Measurements from ENCODE around the gene KDELR1. TPM values are rescaled to one million over a fixed set of nuclear protein-coding genes. Genes with fewer than 3 reads are reported as not detected.

Gene KDELR1
- 100 to 1,000 TPM; 231 to 265 (median 243) TPM for polyA plus RNA-seq (ENCODE audit: insufficient read length in 4 of 4)

DNA sequence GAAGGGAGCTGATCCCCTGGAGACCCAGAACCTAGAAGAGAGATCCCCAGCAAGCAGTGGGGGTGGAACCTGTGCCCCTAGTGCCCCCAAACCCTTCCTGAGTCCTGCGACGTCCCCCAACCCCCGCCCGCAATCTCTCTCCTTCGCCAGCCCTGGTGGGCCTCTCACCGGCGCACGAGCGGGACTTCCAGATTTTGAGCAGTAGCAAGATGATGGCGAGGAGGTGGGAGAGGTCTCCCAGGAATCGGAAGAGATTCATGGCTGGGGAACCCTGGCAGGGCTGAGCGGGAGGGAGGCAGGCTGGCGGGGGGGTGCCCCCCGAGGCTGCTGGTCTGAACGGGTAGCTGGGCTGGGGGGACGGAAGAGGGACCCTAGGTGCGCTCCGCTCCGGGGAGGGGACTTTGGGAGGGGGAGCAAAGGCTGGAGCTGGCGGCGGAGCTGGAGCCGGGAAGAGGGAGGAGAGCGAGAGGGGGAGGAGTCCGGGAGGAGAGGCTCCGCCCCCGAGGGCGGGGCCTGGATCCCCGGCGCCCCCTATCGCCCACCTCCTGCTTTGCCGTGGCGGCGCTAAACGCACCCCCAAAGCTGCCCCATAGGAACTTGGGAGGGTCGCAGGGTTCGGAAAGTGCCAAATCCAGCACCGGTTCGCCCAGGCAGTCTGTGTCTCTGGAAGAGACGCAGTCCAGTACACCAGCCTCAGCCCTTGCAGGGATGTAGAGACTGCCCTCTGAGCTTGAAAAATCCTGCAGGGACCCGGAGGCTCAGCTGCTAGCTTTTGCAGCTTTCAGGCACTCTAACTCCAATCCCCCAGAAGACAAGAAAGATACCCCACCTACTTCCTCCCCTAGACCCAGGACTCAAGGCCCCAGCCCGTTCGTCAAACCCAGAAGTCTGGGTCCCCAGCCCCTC is at the start of gene KDELR1:
Gene KDELR1 (minus strand): TSS at position 452 of the 906 bp plus-strand sequence. CDS start 193 bp downstream, at position 259.
- peak in 2 of 4 donors; percentile 61 to 78 for DNase-seq (ENCODE audit: low read depth in 4 of 4, low spot score in 3 of 4)

- DNase-seq (ENCODE audit: low read depth in 4 of 4, low spot score in 3 of 4) = no peak
These were observed 45.2 kb upstream of the KDELR1 start for GRCh38 chr19:48436586-48436985.

GRCh38 chr19:48433337-48433736 is 42.0 kb upstream of the KDELR1 start:
- no peak for DNase-seq (ENCODE audit: low read depth in 4 of 4, low spot score in 3 of 4)

DNA sequence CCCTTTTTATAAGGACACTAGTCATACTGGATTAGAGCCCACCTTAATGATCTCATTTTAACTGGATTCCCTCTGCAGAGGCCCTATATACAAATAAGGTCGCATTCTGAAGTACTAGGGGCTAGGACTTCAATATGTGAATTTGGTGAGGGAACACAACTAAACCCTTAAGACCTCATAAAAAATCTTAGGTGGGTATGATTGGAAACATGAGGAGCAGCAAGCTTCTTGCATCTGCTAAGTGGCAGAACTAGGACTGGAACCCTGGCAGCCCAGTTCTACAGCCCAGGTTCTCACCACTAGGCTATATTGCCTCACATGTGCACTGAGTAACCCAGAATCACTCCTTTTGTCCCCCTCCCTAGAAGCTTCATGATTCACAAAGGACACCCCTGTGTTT is 37.3 kb upstream of the KDELR1 start:
- DNase-seq (ENCODE audit: low read depth in 4 of 4, low spot score in 3 of 4) = no peak

- DNase-seq (ENCODE audit: low read depth in 4 of 4, low spot score in 3 of 4) = no peak
These were observed 33.4 kb upstream of the KDELR1 start for GRCh38 chr19:48424694-48425219.

GRCh38 chr19:48421548-48421947 is 30.2 kb upstream of the KDELR1 start:
- no peak for DNase-seq (ENCODE audit: low read depth in 4 of 4, low spot score in 3 of 4)

GRCh38 chr19:48419158-48419920 is 28.0 kb upstream of the KDELR1 start:
- DNase-seq (ENCODE audit: low read depth in 4 of 4, low spot score in 3 of 4) = no peak

- DNase-seq (ENCODE audit: low read depth in 4 of 4, low spot score in 3 of 4) = no peak
These were observed 27.1 kb upstream of the KDELR1 start for GRCh38 chr19:48418317-48419064.

DNA sequence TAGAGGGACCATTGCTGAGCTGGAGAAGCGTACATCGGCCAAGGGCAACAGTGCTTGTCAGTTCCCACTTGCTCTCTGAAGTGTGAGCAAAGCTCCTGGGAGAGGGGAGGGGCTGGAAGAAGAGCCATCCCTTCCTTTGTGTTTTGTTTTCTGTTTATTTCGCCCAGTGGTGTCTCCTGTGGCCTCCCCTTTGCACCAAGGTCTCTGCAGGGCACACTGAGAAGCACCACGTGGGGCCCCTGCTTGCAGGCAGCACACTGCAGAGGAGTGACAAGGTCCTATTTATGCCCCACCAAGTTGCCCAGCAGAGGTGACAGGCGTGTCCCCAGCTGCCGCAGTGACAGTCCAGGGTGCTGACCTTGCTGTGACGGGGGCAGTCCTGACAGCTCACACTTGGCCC is 26.1 kb upstream of the KDELR1 start:
- no peak for DNase-seq (ENCODE audit: low read depth in 4 of 4, low spot score in 3 of 4)

DNA sequence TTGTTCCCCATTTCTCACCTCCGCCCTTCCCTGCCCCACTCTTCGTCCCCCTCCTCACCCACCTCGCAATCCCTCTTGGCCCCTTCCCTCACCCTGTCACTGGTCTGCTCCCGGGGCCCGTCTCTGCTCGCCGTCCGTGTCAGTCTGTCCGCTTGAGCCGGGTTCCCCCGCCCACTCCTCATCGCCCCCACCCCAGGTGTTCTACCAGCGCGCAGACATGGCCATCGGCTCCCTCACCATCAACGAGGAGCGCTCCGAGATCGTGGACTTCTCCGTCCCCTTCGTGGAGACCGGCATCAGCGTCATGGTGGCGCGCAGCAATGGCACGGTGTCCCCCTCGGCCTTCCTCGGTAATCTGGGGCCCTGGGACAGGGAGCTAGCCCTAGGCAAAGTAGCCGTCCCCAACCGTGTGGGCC is 24.5 kb upstream of the KDELR1 start:
- no peak for DNase-seq (ENCODE audit: low read depth in 4 of 4, low spot score in 3 of 4)

DNA sequence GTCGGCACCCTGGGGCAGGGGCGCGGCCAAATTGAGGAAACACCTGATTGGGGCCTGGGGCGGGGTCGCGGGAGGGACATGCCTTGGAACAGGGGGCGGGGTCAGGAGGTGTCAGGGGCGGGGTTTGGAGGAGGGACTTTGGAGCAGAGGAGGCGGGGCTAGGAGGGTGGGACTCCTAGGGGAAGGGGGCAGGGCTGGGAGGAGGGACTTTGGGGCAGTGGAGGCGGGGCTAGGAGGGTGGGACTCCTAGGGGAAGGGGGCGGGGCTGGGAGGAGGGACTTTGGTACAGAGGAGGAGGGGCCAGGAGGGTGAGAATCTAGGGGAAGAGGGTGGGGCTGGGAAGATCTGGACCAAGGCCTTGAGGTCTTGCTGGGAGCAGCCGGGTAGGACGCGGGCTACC is 24.0 kb upstream of the KDELR1 start:
- DNase-seq (ENCODE audit: low read depth in 4 of 4, low spot score in 3 of 4) = no peak

DNA sequence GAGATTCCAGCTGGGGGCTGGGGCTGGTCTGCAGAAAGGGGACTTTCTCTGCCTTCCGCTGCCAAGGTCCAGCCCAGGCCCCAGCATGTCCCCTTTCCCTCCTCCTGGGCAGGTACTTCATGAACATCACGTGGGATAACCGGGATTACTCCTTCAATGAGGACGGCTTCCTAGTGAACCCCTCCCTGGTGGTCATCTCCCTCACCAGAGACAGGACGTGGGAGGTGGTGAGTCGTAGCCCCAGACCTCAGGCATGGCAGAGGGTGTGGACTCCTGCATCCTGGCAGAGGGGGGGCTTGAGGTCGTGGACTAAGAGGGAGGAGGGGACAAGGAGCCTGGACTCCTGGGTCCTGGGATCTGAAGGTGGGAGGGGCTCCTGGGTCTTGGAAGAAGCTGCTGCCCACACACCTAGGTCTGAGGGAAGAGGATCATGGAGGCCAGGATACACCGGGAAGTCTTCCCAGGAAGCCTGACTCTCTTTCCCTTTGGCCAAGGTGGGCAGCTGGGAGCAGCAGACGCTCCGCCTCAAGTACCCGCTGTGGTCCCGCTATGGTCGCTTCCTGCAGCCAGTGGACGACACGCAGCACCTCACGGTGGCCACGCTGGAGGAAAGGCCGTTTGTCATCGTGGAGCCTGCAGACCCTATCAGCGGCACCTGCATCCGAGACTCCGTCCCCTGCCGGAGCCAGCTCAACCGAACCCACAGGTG is 22.7 kb upstream of the KDELR1 start:
- DNase-seq (ENCODE audit: low read depth in 4 of 4, low spot score in 3 of 4) = no peak

DNA sequence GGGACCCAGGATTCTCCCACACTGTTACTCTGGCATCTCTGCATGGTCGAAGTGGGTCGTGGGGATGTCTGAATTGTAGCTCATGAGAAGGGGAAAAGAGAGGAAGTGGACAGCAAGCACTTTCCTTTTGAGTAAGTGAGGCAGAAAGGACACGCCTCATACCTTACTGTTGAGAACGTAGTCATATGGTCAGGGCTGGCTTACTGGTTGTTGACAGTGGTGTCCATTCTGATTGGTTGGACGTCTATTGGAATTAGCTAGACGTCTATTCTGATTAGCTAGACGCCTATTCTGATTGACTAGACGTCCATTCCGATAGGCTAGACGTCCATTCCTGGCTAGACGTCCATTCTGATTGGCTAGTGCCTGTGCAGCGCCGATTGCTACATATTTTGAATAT is 14.5 kb upstream of the KDELR1 start:
- no peak for DNase-seq (ENCODE audit: low read depth in 4 of 4, low spot score in 3 of 4)

- DNase-seq (ENCODE audit: low read depth in 4 of 4, low spot score in 3 of 4) = no peak
These were observed 13.8 kb upstream of the KDELR1 start for GRCh38 chr19:48405010-48405659.

DNA sequence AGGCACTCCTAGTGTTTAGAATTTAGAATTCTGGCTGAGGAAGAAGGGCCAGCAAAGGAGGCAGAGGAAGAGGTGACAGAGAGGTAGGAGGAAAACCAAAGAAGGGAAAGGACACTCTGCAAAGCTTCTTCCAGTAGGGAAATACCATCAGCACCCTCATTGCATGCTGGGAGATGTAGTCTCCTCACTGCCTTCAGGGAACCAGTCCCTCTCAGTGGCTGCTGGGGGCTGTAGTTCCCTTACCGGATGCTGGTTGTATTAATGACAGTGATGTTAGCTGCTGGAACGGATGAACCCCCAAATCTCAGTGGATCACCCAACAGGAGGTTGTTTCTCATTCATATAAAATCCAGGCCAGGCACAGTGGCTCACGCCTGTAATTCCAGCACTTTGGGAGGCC is 12.3 kb upstream of the KDELR1 start:
- no peak for DNase-seq (ENCODE audit: low read depth in 4 of 4, low spot score in 3 of 4)

DNA sequence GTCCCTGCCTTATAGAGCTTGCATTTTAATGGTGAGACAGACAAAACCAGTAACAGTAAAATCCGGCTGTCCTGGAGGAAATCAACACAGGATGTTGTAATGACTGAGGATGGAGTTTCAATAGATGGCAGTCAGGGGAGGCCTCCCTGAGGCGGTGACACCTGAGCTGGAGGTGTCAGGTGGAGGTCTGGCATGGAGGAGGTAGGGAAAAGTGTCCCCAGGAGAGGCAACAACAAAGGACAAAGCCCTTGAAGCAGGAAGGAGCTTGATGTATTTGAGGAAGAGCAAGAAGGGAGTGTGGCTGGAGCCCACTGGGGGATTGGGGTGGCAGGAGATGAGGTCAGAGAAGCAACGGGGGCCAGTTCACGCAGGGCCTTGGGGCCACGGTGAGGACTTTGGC is 9.9 kb upstream of the KDELR1 start:
- DNase-seq (ENCODE audit: low read depth in 4 of 4, low spot score in 3 of 4) = no peak

DNA sequence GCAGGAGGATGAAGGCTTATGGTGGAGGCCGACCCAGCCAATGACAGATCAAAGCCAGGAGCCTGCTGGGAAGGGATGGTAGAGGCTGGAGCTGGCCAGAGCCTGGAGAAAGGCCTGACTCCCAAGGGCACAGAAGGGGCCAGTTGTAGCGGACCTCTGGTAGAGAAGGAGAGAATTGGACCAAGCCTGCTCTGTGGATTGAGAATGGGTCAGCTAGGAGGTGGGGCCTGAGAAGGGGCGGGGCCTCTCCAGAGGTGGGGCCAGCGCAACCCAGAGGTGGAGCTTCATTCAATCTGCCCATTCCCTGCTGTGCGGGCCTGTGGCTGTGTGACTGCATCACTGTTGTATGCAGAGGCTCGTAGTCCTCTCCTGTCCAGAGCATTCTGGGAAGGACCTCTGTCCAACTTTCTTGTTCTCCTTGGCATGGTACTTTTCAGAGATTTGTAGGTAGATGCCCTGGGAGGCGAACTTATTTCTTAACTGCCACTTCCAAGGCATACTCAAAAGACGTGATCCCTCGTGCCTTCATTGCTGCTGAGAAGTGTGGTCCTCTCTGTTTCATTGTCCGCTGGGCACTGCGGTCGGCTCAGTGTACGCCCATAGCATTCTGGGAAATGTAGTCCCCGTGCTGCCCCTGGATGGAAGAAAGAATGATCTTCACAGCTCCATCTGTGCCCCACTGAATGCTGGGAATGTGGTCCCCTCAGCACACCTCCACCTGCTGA is 8.8 kb upstream of the KDELR1 start:
- DNase-seq (ENCODE audit: low read depth in 4 of 4, low spot score in 3 of 4) = no peak

GRCh38 chr19:48398375-48399235 is 7.3 kb upstream of the KDELR1 start:
- no peak for DNase-seq (ENCODE audit: low read depth in 4 of 4, low spot score in 3 of 4)
